Endothelial cell of umbilical vein (primary cell): ENCODE measurements around the gene CNPY3. TPM values are rescaled to one million over a fixed set of nuclear protein-coding genes. Genes with fewer than 3 reads are reported as not detected.

Experiments used
- BruUV-seq: library from RNA; stranded (reverse); fragments of 400-500 nt; replicated peaks from 2 replicates; lab custom pipeline; 2021; lab: Mats Ljungman, UMichigan
- CTCF ChIA-PET: fragments of 300-600, 350-600 bp; sonication (Branson Sonifier 250); formaldehyde crosslinking; loops from one replicate; lab custom pipeline; 2021; ENCODE audit warnings: antibody characterized with exemption, inconsistent platforms; lab: Charles Lee
- POLR2A ChIA-PET: fragments of 300-600, 350-600 bp; sonication (Branson Sonifier 250); formaldehyde crosslinking; loops from one replicate; lab custom pipeline; 2021; ENCODE audit warnings: antibody characterized with exemption, inconsistent platforms; lab: Charles Lee
- DNase-seq: peaks from one replicate; pipeline ENCODE4 v3.0.0-alpha.2; 2011; ENCODE audit warnings: low read depth, low spot score
- FAIRE-seq: peaks from 2 replicates; lab custom pipeline; 2011; peaks lifted over from hg19 to GRCh38; lab: Jason Lieb, UNC
- H2AFZ ChIP-seq: 2 replicates; pipeline ENCODE4 v1.6.0; 2012; ENCODE audit warnings: low read depth, low read length, control low read depth, inconsistent platforms
- H3K27ac ChIP-seq: 2 replicates; pipeline ENCODE4 v1.5.1; 2011; ENCODE audit warnings: low read depth, mild to moderate bottlenecking, control low read depth, low read length, moderate library complexity; ENCODE audit not compliant: insufficient read depth
- H3K27me3 ChIP-seq, 2 experiments: 2 replicates each; pipeline versions ENCODE4 v1.6.0 to v1.6.1; 2011; ENCODE audit warnings: low read length in 2 of 2, mixed read lengths in 1 of 2; ENCODE audit not compliant: control insufficient read depth in 2 of 2, insufficient read depth in 2 of 2
- H3K36me3 ChIP-seq, 2 experiments: 2 replicates in 1 of 2; 3 replicates in 1 of 2; pipeline ENCODE4 v1.5.1; 2011; ENCODE audit warnings: low read length in 2 of 2, mild to moderate bottlenecking in 1 of 2, moderate library complexity in 1 of 2; ENCODE audit not compliant: control insufficient read depth in 2 of 2, insufficient read depth in 2 of 2; ENCODE audit errors: extremely low read depth in 1 of 2
- H3K4me1 ChIP-seq: 3 replicates; pipeline ENCODE4 v1.5.1; 2011; ENCODE audit warnings: mild to moderate bottlenecking, low read length; ENCODE audit not compliant: control insufficient read depth, insufficient read depth; ENCODE audit errors: extremely low read depth
- H3K4me2 ChIP-seq: 2 replicates; pipeline ENCODE4 v1.6.1; 2011; ENCODE audit warnings: low read length, control low read depth, mixed read lengths; ENCODE audit not compliant: insufficient read depth
- H3K4me3 ChIP-seq, 3 experiments: fragments of 200-600 bp in 1 of 3; sonication (generic), shearing (Covaris generic) in 1 of 3; replicated peaks in 1 of 3; 2 replicates each; pipeline ENCODE4 v1.5.1; 2011 to 2016; ENCODE audit warnings: control low read depth in 3 of 3, low read length in 3 of 3, mild to moderate bottlenecking in 2 of 3, inconsistent platforms in 1 of 3, low read depth in 1 of 3, moderate library complexity in 1 of 3; ENCODE audit not compliant: insufficient read depth in 1 of 3
- H3K79me2 ChIP-seq: 2 replicates; pipeline ENCODE4 v1.6.0; 2012; ENCODE audit warnings: low read length, inconsistent platforms; ENCODE audit not compliant: control insufficient read depth, insufficient read depth
- H3K9ac ChIP-seq: replicated peaks from 2 replicates; pipeline ENCODE3; 2011; ENCODE audit warnings: low read length, control low read depth; ENCODE audit not compliant: insufficient read depth; ENCODE audit errors: extremely low read depth
- H3K9me1 ChIP-seq: replicated peaks from 3 replicates; pipeline ENCODE4 v1.6.0; 2011; ENCODE audit warnings: mild to moderate bottlenecking, low read length; ENCODE audit not compliant: control insufficient read depth, insufficient read depth; ENCODE audit errors: extremely low read depth
- H3K9me3 ChIP-seq: replicated peaks from 2 replicates; pipeline ENCODE4 v1.5.1; 2012; ENCODE audit warnings: low read length, inconsistent platforms; ENCODE audit not compliant: control insufficient read depth, insufficient read depth
- H4K20me1 ChIP-seq: replicated peaks from 2 replicates; pipeline ENCODE3; 2011; ENCODE audit warnings: mild to moderate bottlenecking, low read length; ENCODE audit not compliant: control insufficient read depth, insufficient read depth; ENCODE audit errors: extremely low read depth
- EZH2 ChIP-seq: IDR thresholded peaks from 2 replicates; pipeline ENCODE4 v1.6.1; 2012; ENCODE audit warnings: borderline replicate concordance, low read depth, mild to moderate bottlenecking, moderate library complexity, low read length, inconsistent platforms; ENCODE audit not compliant: severe bottlenecking
- FOS ChIP-seq: IDR thresholded peaks from 2 replicates; pipeline ENCODE4 v1.6.1; 2011; ENCODE audit warnings: mild to moderate bottlenecking, low read length, moderate library complexity, borderline replicate concordance; ENCODE audit not compliant: insufficient read depth
- GATA2 ChIP-seq: IDR thresholded peaks from 2 replicates; pipeline ENCODE4 v1.7.0; 2011; ENCODE audit warnings: low read depth, mild to moderate bottlenecking, moderate library complexity, mixed read lengths, low read length; ENCODE audit not compliant: insufficient read length, insufficient read depth
- JUN ChIP-seq: IDR thresholded peaks from 2 replicates; pipeline ENCODE4 v1.6.1; 2011; ENCODE audit warnings: borderline replicate concordance, low read depth; ENCODE audit not compliant: insufficient read length, insufficient read depth
- MYC ChIP-seq: IDR thresholded peaks from one replicate; pipeline ENCODE4 v1.6.1; 2011; ENCODE audit warnings: mild to moderate bottlenecking, low read depth, low read length
- POLR2A ChIP-seq: IDR thresholded peaks from 2 replicates; pipeline ENCODE4 v1.6.1; 2012; ENCODE audit warnings: low read depth, mild to moderate bottlenecking, control low read depth, low read length
- POLR2AphosphoS5 ChIP-seq: IDR thresholded peaks from 2 replicates; pipeline ENCODE4 v1.6.1; 2012; ENCODE audit warnings: low read depth, mild to moderate bottlenecking, control low read depth, low read length, moderate library complexity; ENCODE audit not compliant: insufficient read depth
- dilution Hi-C: fragments of 300-500 bp; cut with MboI; formaldehyde crosslinking; loops from one replicate; pipeline ENCODE4 v1.15.0; 2019; ENCODE audit warnings: low sequenced_read_pairs; ENCODE audit not compliant: extremely low pct_ligation_motif_present
- intact Hi-C: fragments of 100-400 bp; cut with micrococcal nuclease; formaldehyde crosslinking; loops from one replicate; pipeline ENCODE4 v1.10.0; 2022
- polyA plus RNA-seq, 4 experiments: library from polyadenylated mRNA; depleted of rRNA in 3 of 4; stranded (reverse) in 3 of 4; unstranded in 1 of 4; fragments of >200 nt; gene quantifications; 2 replicates each; pipeline versions ENCODE4 v1.2.1 to v1.2.3, GENCODE V29; 2011 to 2012; ENCODE audit warnings: missing spikeins in 1 of 4
- total RNA-seq: library from RNA; stranded (reverse); gene quantifications from 2 replicates; pipeline ENCODE4 v1.2.3, GENCODE V29; 2021
- TF ChIP-seq, protein P1 (sequence below), 2 donors: IDR thresholded peaks; 1 replicate in 1 of 2; 2 replicates in 1 of 2; pipeline ENCODE4 v1.5.1; 2011; ENCODE audit warnings: low read length in 2 of 2, mild to moderate bottlenecking in 2 of 2, moderate library complexity in 2 of 2, control low read depth in 1 of 2, inconsistent platforms in 1 of 2, low read depth in 1 of 2; ENCODE audit not compliant: insufficient read depth in 1 of 2; ENCODE audit errors: extremely low read depth in 1 of 2
- TF ChIP-seq, protein P2 (sequence below): IDR thresholded peaks from 2 replicates; pipeline ENCODE4 v1.6.1; 2011; ENCODE audit not compliant: insufficient read depth, insufficient read length

The CNPY3 gene
- total and polyA plus RNA-seq, 2 donors (not counting 3 experiments of a cell fraction or from before 2014, with no cell fraction given), result 40.8 to 53.1 TPM

DNA sequence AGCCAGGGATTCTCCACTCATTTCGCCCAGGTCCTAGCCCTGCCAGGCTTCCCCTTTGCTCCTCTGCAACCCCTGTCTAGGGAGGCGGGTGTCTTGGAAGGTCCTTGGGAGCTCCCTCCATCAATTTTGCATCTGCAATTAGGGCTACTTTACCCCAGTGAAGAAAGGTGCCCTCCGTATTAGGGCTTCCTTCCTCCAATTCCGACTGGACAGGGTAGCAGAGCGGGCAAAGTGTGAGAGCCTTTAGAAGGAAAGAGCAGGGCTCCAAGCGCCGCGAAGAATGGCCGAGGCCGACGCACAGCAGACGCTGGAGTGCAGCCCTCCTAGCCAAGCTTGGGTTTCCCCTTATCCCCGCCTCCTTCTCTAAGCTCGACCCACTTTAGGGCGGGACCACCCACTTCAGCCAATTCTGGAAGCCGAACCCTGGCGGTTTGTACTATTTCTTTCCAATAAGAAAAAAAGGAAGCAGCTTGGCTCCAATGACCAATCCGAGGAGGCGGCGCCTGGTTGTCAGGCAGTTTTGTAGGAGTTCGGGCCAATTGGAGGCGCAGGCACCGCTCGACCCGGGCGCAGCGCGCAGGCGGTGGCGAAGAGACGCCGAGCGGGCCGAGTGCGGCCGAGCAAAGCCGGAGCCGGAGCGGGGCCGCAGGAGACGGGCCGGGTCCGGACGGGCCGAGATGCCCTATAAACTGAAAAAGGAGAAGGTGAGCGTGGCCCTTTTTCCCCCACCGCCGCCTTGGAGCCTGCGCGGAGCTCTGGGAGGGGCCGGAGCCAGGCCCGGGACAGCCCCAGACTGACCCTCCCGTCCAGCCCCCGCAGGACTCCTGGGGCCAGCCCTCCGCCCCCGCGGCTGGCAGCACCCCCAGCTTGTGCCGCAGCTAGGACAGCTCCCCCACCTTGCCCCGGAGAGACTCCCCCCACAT lies 55.0 kb downstream of the CNPY3 start, which contains the start of gene PPP2R5D:
Gene PPP2R5D (plus strand): TSS at position 570 of the 923 bp plus-strand sequence. CDS start 108 bp downstream, at position 678.
- TF ChIP-seq GATA2 (no peak), FOS (no peak), POLR2A (peak; percentile 66), EZH2 (no peak), MYC (no peak), POLR2AphosphoS5 (peak; percentile 58), JUN (no peak)
- TF ChIP-seq, protein P1, sequence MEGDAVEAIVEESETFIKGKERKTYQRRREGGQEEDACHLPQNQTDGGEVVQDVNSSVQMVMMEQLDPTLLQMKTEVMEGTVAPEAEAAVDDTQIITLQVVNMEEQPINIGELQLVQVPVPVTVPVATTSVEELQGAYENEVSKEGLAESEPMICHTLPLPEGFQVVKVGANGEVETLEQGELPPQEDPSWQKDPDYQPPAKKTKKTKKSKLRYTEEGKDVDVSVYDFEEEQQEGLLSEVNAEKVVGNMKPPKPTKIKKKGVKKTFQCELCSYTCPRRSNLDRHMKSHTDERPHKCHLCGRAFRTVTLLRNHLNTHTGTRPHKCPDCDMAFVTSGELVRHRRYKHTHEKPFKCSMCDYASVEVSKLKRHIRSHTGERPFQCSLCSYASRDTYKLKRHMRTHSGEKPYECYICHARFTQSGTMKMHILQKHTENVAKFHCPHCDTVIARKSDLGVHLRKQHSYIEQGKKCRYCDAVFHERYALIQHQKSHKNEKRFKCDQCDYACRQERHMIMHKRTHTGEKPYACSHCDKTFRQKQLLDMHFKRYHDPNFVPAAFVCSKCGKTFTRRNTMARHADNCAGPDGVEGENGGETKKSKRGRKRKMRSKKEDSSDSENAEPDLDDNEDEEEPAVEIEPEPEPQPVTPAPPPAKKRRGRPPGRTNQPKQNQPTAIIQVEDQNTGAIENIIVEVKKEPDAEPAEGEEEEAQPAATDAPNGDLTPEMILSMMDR (IDR thresholded peaks at IDR 0.05; ENCODE audit: extremely low read depth in 1 of 2, insufficient read depth in 1 of 2, low read depth in 1 of 2, low read length in 2 of 2), result no peak
- TF ChIP-seq, protein P2, sequence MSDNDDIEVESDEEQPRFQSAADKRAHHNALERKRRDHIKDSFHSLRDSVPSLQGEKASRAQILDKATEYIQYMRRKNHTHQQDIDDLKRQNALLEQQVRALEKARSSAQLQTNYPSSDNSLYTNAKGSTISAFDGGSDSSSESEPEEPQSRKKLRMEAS, result no peak
- Histone ChIP-seq H3K79me2 (peaks cover 15% of the 10 kb centered on the region), H3K27me3 (no peaks in the 10 kb centered on the region), H3K9me1 (no peaks in the 10 kb centered on the region), H3K4me2 (peak within 1 kb of the TSS; percentile 70), H3K27ac (no peak within 1 kb of the TSS), H3K9ac (peak within 1 kb of the TSS; percentile 71), H3K4me3 (peak within 1 kb of the TSS; percentile 57 to 90 (median 83)), H3K4me1 (peaks cover 35% of the 10 kb centered on the region), H3K9me3 (no peaks in the 10 kb centered on the region), H4K20me1 (peaks cover 3% of the 10 kb centered on the region), H3K36me3 (no peaks in the 10 kb centered on the region), H2AFZ (peak within 1 kb of the TSS; percentile 79)
- ChIA-PET POLR2A (interaction anchor here (0.5 to 1.3 kb wide), 7 partner anchors 12 to 202 kb away, joined by 3 to 8 read pairs (median 3); partner anchors contain the start of genes KLC4, KLHDC3, MEA1 and MRPL2), CTCF (interaction anchor here (0.8 to 1.4 kb wide), 6 partner anchors 19 to 160 kb away, joined by 3 to 8 read pairs (median 4); partner anchors contain the start of gene RRP36)
- FAIRE-seq, result peak; percentile 100
- intact Hi-C loops (loop anchor here (1.0 to 5.0 kb wide), 4 partner anchors 29 to 187 kb away; partner anchors contain the start of genes CUL7, MEA1 and SRF), dilution Hi-C loops (no loop called here)
- BruUV-seq, result no TSS peak
- peak; percentile 99 for DNase-seq
